Measurements from ENCODE around the gene PPP1R1C. TPM values are rescaled to one million over a fixed set of nuclear protein-coding genes. Genes with fewer than 3 reads are reported as not detected.

The PPP1R1C gene
- total and polyA plus RNA-seq, 4 donors: 5.4 to 21.7 (median 11.3) TPM

- Histone ChIP-seq H3K36me3 (ENCODE audit: control insufficient read depth in 4 of 4, insufficient read depth in 3 of 4, low read depth in 1 of 4, low read length in 3 of 4) (no peaks in the 10 kb centered on the region), H3K27ac (ENCODE audit: low read depth in 1 of 2, low read length in 2 of 2) (no peak overlapping the region), H3K4me1 (ENCODE audit: control insufficient read depth in 4 of 4, insufficient read depth in 4 of 4, low read length in 3 of 4) (no peaks in the 10 kb centered on the region), H3K4me3 (ENCODE audit: low read depth in 1 of 3, low read length in 3 of 3) (no peak overlapping the region), H3K27me3 (ENCODE audit: control insufficient read depth in 4 of 4, insufficient read depth in 4 of 4, low read length in 3 of 4) (no peaks in the 10 kb centered on the region), H3K9ac (ENCODE audit: low read depth in 1 of 2, low read length in 2 of 2) (no peak overlapping the region), H3K9me3 (ENCODE audit: control insufficient read depth in 4 of 4, low read length in 3 of 4) (no peaks in the 10 kb centered on the region)
- WGBS: 65% methylated on average over 2 of the region's 2 CpGs
- DNase-seq (ENCODE audit: low spot score): no peak
- TF ChIP-seq TAF1 (conservative IDR thresholded peaks at IDR 0.05) (no peak), HNF4G (IDR thresholded peaks at IDR 0.05) (no peak), MAX (IDR thresholded peaks at IDR 0.05) (no peak), REST (IDR thresholded peaks at IDR 0.05) (no peak), HNF4A (conservative IDR thresholded peaks at IDR 0.05) (no peak), YY1 (IDR thresholded peaks at IDR 0.05) (no peak), RAD21 (IDR thresholded peaks at IDR 0.05) (no peak), FOXA2 (IDR thresholded peaks at IDR 0.05) (no peak)
These were observed 112.0 kb downstream of the PPP1R1C start for GRCh38 chr2:182097571-182098164.

DNA sequence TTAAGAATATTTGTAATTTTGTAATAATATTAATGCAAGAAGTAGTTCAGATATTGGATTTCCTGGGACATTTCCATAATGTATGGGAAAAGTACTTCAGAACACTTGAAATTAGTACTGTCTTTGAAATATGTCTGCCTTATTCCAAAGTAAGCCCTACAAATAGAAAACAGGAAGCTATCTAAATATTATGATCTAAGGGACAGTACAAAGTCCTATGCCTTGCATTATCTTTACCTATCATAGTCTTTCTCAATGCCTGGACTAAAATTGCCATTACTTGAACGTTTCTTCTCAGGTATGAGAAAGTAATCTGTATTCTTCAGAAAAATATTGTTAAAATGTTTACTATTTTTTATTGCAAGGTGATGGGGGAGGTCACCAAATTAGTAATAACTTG is 113.0 kb downstream of the PPP1R1C start:
- Histone ChIP-seq H3K4me1 (ENCODE audit: control insufficient read depth in 4 of 4, insufficient read depth in 4 of 4, low read length in 3 of 4) (no peaks in the 10 kb centered on the region), H3K36me3 (ENCODE audit: control insufficient read depth in 4 of 4, insufficient read depth in 3 of 4, low read depth in 1 of 4, low read length in 3 of 4) (no peaks in the 10 kb centered on the region), H3K9me3 (ENCODE audit: control insufficient read depth in 4 of 4, low read length in 3 of 4) (no peaks in the 10 kb centered on the region), H3K4me3 (ENCODE audit: low read depth in 1 of 3, low read length in 3 of 3) (no peak overlapping the region), H3K27ac (ENCODE audit: low read depth in 1 of 2, low read length in 2 of 2) (no peak overlapping the region), H3K9ac (ENCODE audit: low read depth in 1 of 2, low read length in 2 of 2) (no peak overlapping the region), H3K27me3 (ENCODE audit: control insufficient read depth in 4 of 4, insufficient read depth in 4 of 4, low read length in 3 of 4) (no peaks in the 10 kb centered on the region)
- DNase-seq (ENCODE audit: low spot score): no peak
- TF ChIP-seq TAF1 (conservative IDR thresholded peaks at IDR 0.05) (no peak), FOXA2 (IDR thresholded peaks at IDR 0.05) (no peak), ATF3 (IDR thresholded peaks at IDR 0.05) (no peak), HNF4A (conservative IDR thresholded peaks at IDR 0.05) (no peak), NR2F2 (IDR thresholded peaks at IDR 0.05) (no peak), HNF4G (IDR thresholded peaks at IDR 0.05) (no peak), ZBTB33 (IDR thresholded peaks at IDR 0.05) (no peak), REST (IDR thresholded peaks at IDR 0.05) (no peak), JUND (IDR thresholded peaks at IDR 0.05) (no peak), RXRA (IDR thresholded peaks at IDR 0.05) (no peak), MAX (IDR thresholded peaks at IDR 0.05) (no peak), FOXA1 (IDR thresholded peaks at IDR 0.05) (no peak), CTCF (IDR thresholded peaks at IDR 0.05; ENCODE audit: low read depth, low read length, missing input control) (no peak), GABPA (IDR thresholded peaks at IDR 0.05 in 1 of 2, conservative IDR thresholded peaks at IDR 0.05 in 1 of 2) (no peak), YY1 (IDR thresholded peaks at IDR 0.05) (no peak), SP1 (IDR thresholded peaks at IDR 0.05) (no peak), RAD21 (IDR thresholded peaks at IDR 0.05) (no peak), EGR1 (IDR thresholded peaks at IDR 0.05; ENCODE audit: low read depth in 2 of 2) (no peak)
- 76% methylated on average over 1 of the region's 1 CpG for WGBS

All from liver (tissue), 9 donors.